K562 (cell line): ENCODE measurements around the gene RCL1. TPM values are rescaled to one million over a fixed set of nuclear protein-coding genes. Genes with fewer than 3 reads are reported as not detected.

Experiments used
- ATAC-seq: fragments of 200-7000 bp; cut with Tn5 transposase; 3 replicates; pipeline ENCODE4 v1.9.1; 2020; ENCODE audit warnings: moderate library complexity
- BruUV-seq: library from RNA; stranded (reverse); fragments of 400-500 nt; replicated peaks from 2 replicates; lab custom pipeline; 2021; lab: Mats Ljungman, UMichigan
- CTCF ChIA-PET: fragments of 300-600 bp; formaldehyde crosslinking; extraction: SDS; loops from one replicate; lab custom pipeline; 2021; ENCODE audit warnings: low intra/inter-chr PET ratio; lab: Yijun Ruan, JAX
- POLR2A ChIA-PET: fragments of 300-600, 350-650 bp; sonication (Branson Sonifier 250); formaldehyde crosslinking; extraction: SDS; loops from one replicate; lab custom pipeline; 2021; ENCODE audit warnings: antibody characterized with exemption, inconsistent platforms; lab: Yijun Ruan, JAX
- DNase-seq, 4 experiments: peaks; one replicate each; pipeline versions ENCODE4 v3.0.0 to v3.0.0-alpha.2; 2011 to 2018; ENCODE audit warnings: low spot score in 3 of 4, mixed read lengths in 3 of 4; ENCODE audit errors: extremely low read depth in 1 of 4
- FAIRE-seq: peaks from 2 replicates; lab custom pipeline; 2011; peaks lifted over from hg19 to GRCh38; lab: Jason Lieb, UNC
- H2AFZ ChIP-seq: 2 replicates; pipeline ENCODE4 v1.6.0; 2011; ENCODE audit warnings: low read depth, low read length, control low read depth, inconsistent platforms
- H3K27ac ChIP-seq: fragments of 200-600 bp; 3 replicates; pipeline ENCODE4 v1.8.0; 2011; ENCODE audit warnings: low read depth, mild to moderate bottlenecking, control low read depth, inconsistent platforms, low read length, moderate library complexity, mixed read lengths; ENCODE audit errors: extremely low read depth
- H3K27me3 ChIP-seq, 2 experiments: fragments of 300-600 bp in 1 of 2; 2 replicates in 1 of 2; 3 replicates in 1 of 2; pipeline versions ENCODE4 v1.6.0 to v1.8.0; 2011; ENCODE audit warnings: inconsistent platforms in 2 of 2, low read length in 2 of 2, mild to moderate bottlenecking in 1 of 2, mixed read lengths in 1 of 2, moderate library complexity in 1 of 2; ENCODE audit not compliant: control insufficient read depth in 2 of 2, insufficient read depth in 2 of 2
- H3K36me3 ChIP-seq: fragments of 300-600 bp; 3 replicates; pipeline ENCODE4 v1.8.0; 2011; ENCODE audit warnings: mild to moderate bottlenecking, low read length, inconsistent platforms; ENCODE audit not compliant: control insufficient read depth, insufficient read depth
- H3K4me1 ChIP-seq, 2 experiments: fragments of 200-600 bp in 1 of 2; replicated peaks in 1 of 2; 2 replicates in 1 of 2; 3 replicates in 1 of 2; pipeline versions ENCODE4 v1.5.1 to v1.8.0; 2011; ENCODE audit warnings: inconsistent platforms in 2 of 2, low read length in 2 of 2, mild to moderate bottlenecking in 1 of 2, mixed read lengths in 1 of 2, moderate library complexity in 1 of 2; ENCODE audit not compliant: control insufficient read depth in 2 of 2, insufficient read depth in 2 of 2
- H3K4me2 ChIP-seq: 2 replicates; pipeline ENCODE4 v1.6.1; 2011; ENCODE audit warnings: low read length, control low read depth, inconsistent platforms, mixed read lengths; ENCODE audit not compliant: insufficient read depth
- H3K4me3 ChIP-seq: fragments of 200-600 bp; sonication (generic), shearing (Covaris generic); 2 replicates; pipeline ENCODE4 v1.5.1; 2016; ENCODE audit warnings: control low read depth, inconsistent platforms
- H3K79me2 ChIP-seq: fragments of 200-600 bp; 3 replicates; pipeline ENCODE4 v1.8.0; 2011; ENCODE audit warnings: low read length, inconsistent platforms; ENCODE audit not compliant: control insufficient read depth, insufficient read depth
- H3K9ac ChIP-seq, 2 experiments: 2 replicates each; pipeline versions ENCODE4 v1.6.0 to v1.6.1; 2011; ENCODE audit warnings: low read depth in 2 of 2, low read length in 2 of 2, control low read depth in 1 of 2, inconsistent platforms in 1 of 2, mild to moderate bottlenecking in 1 of 2, mixed read lengths in 1 of 2; ENCODE audit not compliant: insufficient read depth in 1 of 2
- H3K9me1 ChIP-seq: one replicate; pipeline ENCODE4 v1.6.0; 2011; ENCODE audit warnings: inconsistent platforms, mild to moderate bottlenecking, low read length, moderate library complexity; ENCODE audit not compliant: control insufficient read depth, insufficient read depth
- H3K9me3 ChIP-seq: replicated peaks from 2 replicates; pipeline ENCODE4 v1.5.1; 2011; ENCODE audit warnings: low read depth, low read length, inconsistent platforms; ENCODE audit not compliant: control insufficient read depth, insufficient read depth
- H4K20me1 ChIP-seq: replicated peaks from 2 replicates; pipeline ENCODE4 v1.6.1; 2011; ENCODE audit warnings: low read length, inconsistent platforms, mixed read lengths; ENCODE audit not compliant: control insufficient read depth, insufficient read depth
- FOSL1 ChIP-seq: fragments of 200-800 bp; sonication (Bioruptor generic); conservative IDR thresholded peaks from 2 replicates; pipeline ENCODE4 v1.6.1; 2016; ENCODE audit warnings: missing genetic modification characterization, missing compliant biosample characterization
- KDM5B ChIP-seq: fragments of 200-600 bp; sonication (generic); IDR thresholded peaks from 2 replicates; pipeline ENCODE4 v1.6.1; 2012; ENCODE audit warnings: low read depth, mild to moderate bottlenecking, moderate library complexity, low read length, control low read depth, inconsistent platforms; ENCODE audit not compliant: insufficient replicate concordance
- MAFG ChIP-seq: fragments of 450-650 bp; conservative IDR thresholded peaks from 2 replicates; pipeline ENCODE4 v1.6.1; 2016; ENCODE audit warnings: missing genetic modification characterization, missing compliant biosample characterization
- NKRF ChIP-seq: fragments of 450-650 bp; IDR thresholded peaks from 2 replicates; pipeline ENCODE4 v1.6.1; 2016; ENCODE audit warnings: borderline replicate concordance
- RUNX1 ChIP-seq: sonication (generic); IDR thresholded peaks from 2 replicates; pipeline ENCODE4 v1.6.1; 2016; ENCODE audit warnings: antibody characterized with exemption, low read depth
- SMAD2 ChIP-seq: fragments of 150-350 bp; IDR thresholded peaks from 2 replicates; pipeline ENCODE4 v1.6.1; 2014; ENCODE audit warnings: low read depth, mild to moderate bottlenecking, low read length
- ZBTB11 ChIP-seq, 3 experiments: fragments of 200-800 bp in 1 of 3; fragments of 250-450 bp in 1 of 3; fragments of 450-650 bp in 1 of 3; sonication (Bioruptor Pico) in 1 of 3; sonication (Bioruptor generic) in 1 of 3; formaldehyde crosslinking in 1 of 3; IDR thresholded peaks; 2 replicates each; pipeline versions ENCODE4 v1.6.1 to v1.8.0; 2016 to 2022; ENCODE audit warnings: mild to moderate bottlenecking in 2 of 3, missing genetic modification characterization in 2 of 3, missing compliant biosample characterization in 1 of 3, moderate library complexity in 1 of 3
- ZEB2 ChIP-seq: fragments of 450-650 bp; IDR thresholded peaks from 2 replicates; pipeline ENCODE4 v1.6.1; 2016
- ZNF592 ChIP-seq: fragments of 450-650 bp; IDR thresholded peaks from 2 replicates; pipeline ENCODE4 v1.6.1; 2017; ENCODE audit warnings: antibody characterized with exemption, mild to moderate bottlenecking
- WGBS: fragments of 100-300 bp; shearing (Covaris generic); methylation state at CpG from one replicate; pipeline ENCODE4 v1.1.6; 2016; ENCODE audit warnings: low coverage, mixed read lengths; ENCODE audit not compliant: insufficient coverage; ENCODE audit errors: missing lambda C conversion rate; 5-methylcytosine and 5-hydroxymethylcytosine counted together
- in situ Hi-C: fragments of 300-500 bp; cut with MboI; formaldehyde crosslinking; loops from 4 replicates; pipeline ENCODE4 v1.15.0; 2018; ENCODE audit warnings: inconsistent platforms, mixed read lengths
- intact Hi-C: fragments of 100-400 bp; cut with micrococcal nuclease; formaldehyde crosslinking; loops from 2 replicates; pipeline ENCODE4 v1.14.2; 2022
- polyA plus RNA-seq, 8 experiments: library from polyadenylated mRNA; depleted of rRNA in 4 of 8; stranded (reverse) in 5 of 8; unstranded in 3 of 8; fragments of >200 nt; fragmentation: Nextera tagmentation in 2 of 8; fragmentation: Illumina TruSeq in 1 of 8; extraction: Ambion mirVana in 2 of 8; extraction: Trizol in 1 of 8; gene quantifications; 2 replicates each; pipeline versions ENCODE4 v1.2.1 to v1.2.3, GENCODE V29; 2011 to 2014; ENCODE audit warnings: inconsistent platforms in 1 of 8, missing spikeins in 1 of 8
- total RNA-seq, 7 experiments: library from RNA; depleted of rRNA in 6 of 7; stranded (reverse); fragments of >200 nt in 6 of 7; fragmentation: Illumina TruSeq in 2 of 7; extraction: Trizol in 2 of 7; gene quantifications; 2 replicates each; pipeline versions ENCODE4 v1.2.1 to v1.2.3, GENCODE V29; 2011 to 2021; ENCODE audit warnings: low replicate concordance in 1 of 7

Gene RCL1
- total and polyA plus RNA-seq, 9 of the 15 experiments (the other 6 are each of a cell fraction or from before 2014, with no cell fraction given), result 24.0 to 67.7 (median 38.6) TPM

GRCh38 chr9:4850603-4851310, 58.0 kb downstream of the RCL1 start:
- Histone ChIP-seq H3K9ac (peak overlapping the region; percentile 32 to 84; a peak in 3 of 4 replicates), H3K4me2 (peak overlapping the region; percentile 37; the same call in 1 of the 2 replicates), H3K4me1 (peaks cover 49 to 67% of the 10 kb centered on the region in 2 experiments), H3K27ac (peak overlapping the region; percentile 59), H4K20me1 (no peaks in the 10 kb centered on the region), H3K9me3 (no peaks in the 10 kb centered on the region), H2AFZ (no peak overlapping the region), H3K79me2 (peaks cover 44% of the 10 kb centered on the region), H3K4me3 (no peak overlapping the region), H3K27me3 (no peaks in the 10 kb centered on the region), H3K9me1 (no peaks in the 10 kb centered on the region), H3K36me3 (peaks cover 76% of the 10 kb centered on the region)
- 18% methylated on average over 8 of the region's 9 CpGs for WGBS
- no peak for FAIRE-seq
- ChIA-PET CTCF (no interaction called here), POLR2A (interaction anchor here (0.6 to 4.4 kb wide), 9 partner anchors 11 to 138 kb away, joined by 3 to 33 read pairs (median 5); partner anchors contain the start of genes JAK2 and RCL1)
- no peak for ATAC-seq
- intact Hi-C loops, result loop anchor here (5.0 kb wide), 1 partner anchor 53 kb away; no protein-coding TSS in a partner anchor
- DNase-seq, result peak in 1 of 4 experiments; percentile 28
- TSS peak; percentile 31 for BruUV-seq
- in situ Hi-C loops, result no loop called here
- TF ChIP-seq ZBTB11 (CRISPR knock-in tag; IDR thresholded peaks at IDR 0.05), result 0 out of 6 replicates have a peak, but pooled peaks of 1 of the 3 experiments have one; percentile 33
- TF ChIP-seq MAFG (tag), result 0 out of 2 replicates have a peak, but pooled peaks have one; percentile 8
- TF ChIP-seq KDM5B, result no peak
- no peak for TF ChIP-seq NKRF
- TF ChIP-seq ZEB2, result no peak
- no peak for TF ChIP-seq SMAD2
- TF ChIP-seq RUNX1, result no peak
- TF ChIP-seq ZNF592, result peak; percentile 54; the same call in 1 of the 2 replicates
- no peak for TF ChIP-seq FOSL1 (tag)
